NCI-H1048 (cell line): ENCODE results near the gene EML2.
"Not testable (repeated sequence)": the region's sequence is repeated elsewhere in the genome, so short reads cannot be mapped to it uniquely, and the experiment has no call there.

ENCODE experiments used
- DNase-seq: peaks from one replicate; lab custom pipeline; 2025; lab: John Stamatoyannopoulos, UW

EML2 gene

DNA sequence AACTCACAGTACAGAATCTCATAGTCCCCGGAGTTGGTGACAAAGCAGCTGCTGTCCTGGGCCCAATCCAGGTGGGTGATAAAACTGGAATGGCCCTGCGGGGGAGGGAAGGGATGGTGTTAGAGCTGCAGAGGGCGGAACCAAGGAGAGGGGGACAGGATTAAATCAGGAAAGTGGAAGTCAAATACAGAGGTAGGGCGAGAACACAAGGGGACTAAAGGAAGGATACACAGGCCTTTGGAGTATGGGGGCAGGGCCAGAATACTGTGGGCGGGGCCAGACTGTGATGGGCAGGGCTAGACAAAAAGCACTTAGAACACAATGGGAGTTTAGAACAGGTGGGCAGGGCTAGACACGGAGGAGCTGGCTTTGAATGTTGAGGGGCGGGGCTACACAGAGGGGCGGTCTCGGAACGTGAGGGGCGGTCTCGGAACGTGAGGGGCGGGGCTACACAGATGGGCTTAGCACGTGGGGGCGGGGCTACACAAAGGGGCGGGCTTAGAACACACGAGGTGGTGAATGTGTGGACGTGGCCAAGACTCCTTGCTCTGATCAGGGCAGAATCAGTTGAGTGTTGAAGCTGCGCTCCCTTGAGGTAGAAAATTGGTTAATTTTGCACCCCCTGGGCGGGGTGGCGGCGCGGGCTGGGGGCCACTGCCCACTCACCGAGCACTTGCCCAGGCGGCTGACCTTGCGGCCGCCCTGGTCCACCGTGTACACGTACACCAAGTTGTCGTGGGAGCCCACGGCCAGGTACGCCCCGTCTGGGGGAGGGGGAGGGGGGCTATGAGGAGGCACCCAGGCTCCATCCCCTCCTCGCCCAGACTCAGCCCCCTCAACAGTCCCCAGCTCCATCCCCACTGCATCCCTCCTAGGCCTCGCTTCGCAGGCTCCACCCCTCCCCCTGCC is 23.1 kb downstream of the EML2 start:
- peak; percentile 84 for DNase-seq

DNA sequence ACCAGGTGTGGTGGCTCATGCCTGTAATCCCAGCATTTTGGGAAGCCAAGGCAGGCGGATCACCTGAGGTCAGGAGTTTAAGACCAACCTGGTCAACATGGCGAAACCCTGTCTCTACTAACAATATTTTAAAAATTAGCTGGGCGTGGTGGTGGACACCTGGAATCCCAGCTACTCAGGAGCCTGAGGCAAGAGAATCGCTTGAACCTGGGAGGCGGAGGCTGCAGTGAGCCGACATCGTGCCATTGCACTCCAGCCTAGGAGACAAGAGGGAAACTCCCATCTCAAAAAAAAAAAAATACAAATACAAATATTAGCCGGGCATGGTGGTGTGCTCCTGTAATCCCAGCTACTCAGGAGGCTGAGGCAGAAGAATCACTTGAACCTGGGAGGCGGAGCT is 24.1 kb downstream of the EML2 start:
- DNase-seq: not testable (repeated sequence)

DNA sequence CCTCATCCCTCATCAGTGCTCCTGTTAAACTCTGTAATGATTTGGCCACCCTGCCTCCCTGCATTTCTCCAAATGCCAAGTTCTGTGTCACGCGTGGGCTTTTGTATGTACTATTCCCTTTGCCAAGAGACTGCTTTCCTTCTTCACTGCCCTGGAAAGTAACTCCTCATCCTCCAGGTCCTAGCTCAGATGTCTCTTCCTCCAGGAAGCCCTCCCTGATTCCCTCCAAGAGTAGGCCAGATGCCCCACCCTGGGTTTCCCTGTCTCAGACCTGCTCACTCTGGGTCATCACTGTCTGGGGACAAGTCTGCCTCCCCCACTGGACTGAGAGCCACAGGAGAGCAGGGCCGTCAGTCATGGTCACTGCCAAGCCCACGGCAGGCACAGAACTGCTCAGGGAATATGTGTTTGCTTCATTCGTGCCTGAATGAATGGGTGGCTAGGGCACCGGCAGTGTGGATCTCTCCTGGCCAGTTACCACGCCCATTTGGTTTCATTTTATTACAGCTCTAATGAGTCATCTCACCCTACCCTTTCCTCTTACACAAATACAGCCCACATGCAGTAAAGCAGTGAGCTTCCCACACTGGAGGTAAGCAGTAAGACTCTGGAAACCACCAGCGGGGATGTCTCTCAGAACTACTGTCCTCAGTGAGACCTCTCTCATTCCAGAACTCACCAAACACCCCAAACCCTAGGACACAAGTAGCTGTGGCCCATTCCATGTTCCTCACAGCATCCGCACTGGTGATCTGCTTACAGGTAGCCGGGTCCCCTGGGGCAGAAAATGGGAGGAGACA is 25.1 kb downstream of the EML2 start:
- no peak for DNase-seq

DNA sequence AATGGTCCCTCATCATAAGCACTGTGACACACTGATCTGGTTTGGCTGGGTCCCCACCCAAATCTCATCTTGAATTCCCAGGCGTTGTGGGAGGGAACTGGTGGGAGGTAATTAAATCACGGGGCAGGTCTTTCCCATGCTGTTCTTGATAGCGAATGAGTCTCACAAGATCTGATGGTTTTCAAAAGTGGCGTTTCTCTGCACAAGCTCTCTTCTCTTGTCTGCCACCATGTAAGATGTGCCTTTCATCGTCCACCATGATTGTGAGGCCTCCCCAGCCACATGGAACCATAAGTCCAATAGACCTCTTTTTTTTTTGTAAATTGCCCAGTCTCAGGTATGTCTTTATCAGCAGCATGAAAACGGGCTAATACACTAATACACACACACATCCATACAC is 30.2 kb downstream of the EML2 start:
- DNase-seq: no peak

DNA sequence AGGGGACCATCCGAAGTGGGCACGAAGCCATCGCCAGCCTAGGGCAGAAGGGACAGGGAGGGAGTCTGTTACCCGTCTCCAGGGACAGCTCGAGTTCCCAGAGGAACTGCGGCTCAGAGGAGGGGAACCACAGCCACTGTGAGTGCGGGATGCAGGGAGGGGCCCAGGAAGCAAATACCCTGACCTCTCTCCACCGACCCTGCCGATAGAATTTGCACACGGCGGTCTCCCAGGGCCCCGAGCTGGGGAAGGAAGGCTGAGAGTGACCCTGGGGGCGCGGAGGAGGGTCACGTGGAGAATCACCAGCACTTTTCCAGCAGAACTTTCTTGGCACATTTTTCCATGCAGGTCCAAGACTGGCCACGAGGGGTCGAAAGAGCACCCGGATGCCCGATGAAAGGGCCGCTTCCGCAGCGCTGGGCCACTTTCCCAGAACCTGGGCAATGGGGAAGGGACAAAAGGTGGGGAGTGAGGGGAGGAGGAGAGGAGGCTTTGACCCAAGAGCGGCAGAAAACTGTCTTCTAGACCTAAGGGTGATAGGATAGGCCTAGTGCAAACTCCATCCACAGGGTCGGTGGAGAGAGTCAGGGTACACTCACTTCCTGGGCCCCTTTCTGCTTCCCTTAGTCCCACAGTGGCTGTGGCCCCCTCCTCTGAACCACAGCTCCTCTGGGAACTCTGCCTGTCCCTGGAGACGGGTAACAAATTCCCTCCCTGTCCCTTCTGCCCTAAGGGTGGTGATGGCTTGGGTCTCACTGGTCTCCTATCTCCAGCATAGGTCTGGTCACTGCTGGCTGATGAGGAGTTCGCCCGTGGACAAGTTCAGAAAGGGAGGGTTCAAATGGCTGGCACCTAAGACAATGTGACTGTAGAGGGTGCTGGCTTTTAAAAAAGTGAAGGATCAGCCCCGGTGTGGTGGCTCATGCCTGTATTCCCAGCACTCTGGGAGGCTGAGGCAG is 31.8 kb downstream of the EML2 start:
- no peak for DNase-seq

DNA sequence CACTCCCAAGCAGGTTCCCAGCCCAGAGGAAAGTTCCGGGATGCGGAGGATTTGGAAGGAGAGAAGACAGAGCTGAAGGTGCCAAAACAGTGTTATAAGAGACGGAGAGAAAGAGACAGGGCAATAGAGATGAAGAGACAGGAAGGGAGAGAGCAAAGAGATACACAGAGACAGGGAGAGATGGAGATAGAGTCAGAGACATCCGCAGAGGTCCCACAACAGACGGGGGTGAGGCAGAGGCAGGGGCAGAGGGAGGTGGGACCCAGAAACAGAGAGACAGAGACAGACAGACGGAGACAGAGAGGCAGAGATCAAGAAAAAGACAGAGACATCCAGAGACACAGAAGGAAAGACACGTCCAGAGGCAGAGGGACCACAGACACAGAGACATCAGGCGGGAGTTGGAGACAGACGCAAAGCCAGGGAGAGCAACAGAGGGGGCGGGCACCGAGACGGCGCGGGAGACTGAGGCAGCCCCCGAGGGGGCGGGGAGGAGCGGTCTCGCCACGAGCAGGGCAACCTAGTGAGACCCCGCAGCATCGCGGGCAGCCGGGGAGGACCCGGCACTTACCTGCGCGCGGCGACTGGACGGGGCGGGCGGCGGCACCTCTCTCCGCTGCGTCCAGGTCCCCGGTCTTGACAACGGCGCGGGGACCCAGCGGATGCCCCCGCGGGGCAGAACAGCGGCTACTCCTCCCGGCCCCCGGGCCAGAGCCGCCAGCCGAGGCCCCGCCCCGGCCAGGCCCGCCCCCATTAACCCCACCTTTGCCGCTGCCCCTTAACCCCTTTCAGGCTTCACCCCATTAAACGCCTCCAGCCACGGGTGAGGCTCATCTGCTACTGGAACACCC is 37.4 kb downstream of the EML2 start, which contains the start of gene GPR4:
GPR4 (minus strand) TSS at position 689 of the 851 bp plus-strand sequence. CDS start 10,346 bp downstream, outside the sequence.
- no peak for DNase-seq

DNA sequence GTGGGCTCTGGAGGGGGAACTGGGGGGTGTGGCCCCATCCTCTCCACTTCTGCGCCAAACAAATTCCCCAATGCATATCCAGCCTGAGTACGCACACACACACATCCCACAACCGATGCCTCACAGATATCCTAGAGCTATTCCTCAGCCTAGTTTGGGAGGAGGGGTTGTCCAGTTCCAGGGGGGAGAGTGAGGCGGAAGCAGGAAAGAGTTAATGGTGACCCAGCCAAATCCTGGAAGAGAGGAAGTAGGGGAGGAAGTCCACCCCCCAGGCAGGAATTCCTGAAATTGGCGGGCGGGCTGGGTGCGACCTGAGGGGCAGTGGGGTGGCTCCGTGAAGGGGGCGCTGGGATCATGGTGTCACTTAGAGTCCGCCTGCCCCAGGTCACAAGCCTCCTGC is 38.1 kb downstream of the EML2 start:
- DNase-seq: no peak

DNA sequence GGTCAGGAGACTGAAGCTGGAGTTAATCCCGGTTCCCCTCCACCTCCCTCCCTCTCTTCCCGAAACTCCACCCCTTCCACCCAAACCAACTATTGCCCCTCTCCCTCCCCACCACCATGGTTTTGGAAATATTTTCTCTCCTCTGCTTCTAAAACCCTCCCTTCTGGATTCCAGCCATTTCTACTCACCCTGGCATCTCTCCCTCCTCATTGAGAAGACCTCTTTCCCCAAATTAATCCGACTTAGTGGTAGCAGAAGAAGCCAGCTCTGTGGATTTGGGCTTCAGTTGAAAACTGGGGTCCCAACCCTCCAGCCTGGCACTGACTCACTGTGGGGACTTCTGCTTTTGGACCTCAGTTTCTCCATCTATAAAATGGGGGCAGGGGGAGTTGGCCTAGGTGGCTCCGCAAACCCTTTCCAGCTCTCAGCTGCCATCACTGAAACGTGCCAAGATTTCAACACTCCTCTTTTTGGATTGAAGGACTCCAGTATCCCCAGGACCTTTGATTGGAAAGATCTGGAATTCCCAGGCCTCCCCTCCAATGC is 38.8 kb downstream of the EML2 start:
- DNase-seq: no peak

DNA sequence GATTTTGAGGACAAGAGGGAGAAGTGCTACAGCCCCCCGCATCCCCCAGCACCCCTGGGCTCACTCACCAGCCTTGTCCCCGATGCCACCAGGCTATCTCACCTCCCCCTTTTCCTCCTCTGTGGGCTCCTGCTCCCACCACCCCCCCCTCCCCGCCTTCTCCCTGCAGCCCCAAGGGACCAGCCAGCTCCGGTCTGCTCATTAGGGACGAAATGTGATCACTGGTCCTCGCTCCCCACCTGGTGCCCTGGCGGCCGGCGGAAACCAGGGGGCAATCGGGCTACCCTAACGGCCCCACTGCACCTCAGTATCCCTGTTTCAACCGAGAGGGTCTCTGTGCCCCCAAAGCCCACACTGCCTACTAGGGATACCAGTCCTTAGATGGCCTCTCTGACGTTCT is 39.9 kb downstream of the EML2 start:
- DNase-seq: no peak

DNA sequence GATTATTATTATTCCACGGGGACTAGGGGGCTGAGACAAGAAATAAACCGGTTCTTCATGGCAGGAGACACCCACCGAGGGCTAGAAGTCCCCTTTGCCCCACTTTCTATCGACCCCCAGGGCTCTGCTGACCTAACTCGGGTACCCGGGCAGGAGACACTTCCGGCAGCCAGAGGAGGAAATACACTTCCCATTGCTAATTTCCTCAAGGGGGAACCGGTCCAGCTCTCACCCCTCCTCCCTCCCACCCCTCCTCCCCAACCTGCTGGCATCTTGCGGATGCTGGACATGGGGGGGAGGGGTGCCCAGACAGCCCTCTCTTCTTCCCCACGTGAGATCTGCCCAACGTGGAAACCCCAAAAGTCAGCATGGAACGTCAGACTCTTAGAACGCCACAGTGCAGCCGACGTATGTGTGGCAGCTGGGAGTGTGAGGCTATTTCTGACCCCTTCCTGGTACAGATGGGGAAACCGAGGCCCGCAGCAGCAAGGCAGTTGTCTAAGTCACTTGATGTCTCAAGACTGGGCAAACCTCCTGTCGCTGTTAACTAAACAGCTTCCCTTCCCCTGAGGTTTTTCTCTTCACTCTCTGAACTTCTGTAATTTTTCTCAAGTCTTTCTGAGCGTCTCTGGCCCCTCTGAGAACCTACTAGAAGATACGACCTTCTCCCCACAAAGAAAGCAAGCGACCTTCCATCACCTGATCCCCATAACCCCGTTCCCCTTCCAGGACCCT is 40.8 kb downstream of the EML2 start:
- no peak for DNase-seq

DNA sequence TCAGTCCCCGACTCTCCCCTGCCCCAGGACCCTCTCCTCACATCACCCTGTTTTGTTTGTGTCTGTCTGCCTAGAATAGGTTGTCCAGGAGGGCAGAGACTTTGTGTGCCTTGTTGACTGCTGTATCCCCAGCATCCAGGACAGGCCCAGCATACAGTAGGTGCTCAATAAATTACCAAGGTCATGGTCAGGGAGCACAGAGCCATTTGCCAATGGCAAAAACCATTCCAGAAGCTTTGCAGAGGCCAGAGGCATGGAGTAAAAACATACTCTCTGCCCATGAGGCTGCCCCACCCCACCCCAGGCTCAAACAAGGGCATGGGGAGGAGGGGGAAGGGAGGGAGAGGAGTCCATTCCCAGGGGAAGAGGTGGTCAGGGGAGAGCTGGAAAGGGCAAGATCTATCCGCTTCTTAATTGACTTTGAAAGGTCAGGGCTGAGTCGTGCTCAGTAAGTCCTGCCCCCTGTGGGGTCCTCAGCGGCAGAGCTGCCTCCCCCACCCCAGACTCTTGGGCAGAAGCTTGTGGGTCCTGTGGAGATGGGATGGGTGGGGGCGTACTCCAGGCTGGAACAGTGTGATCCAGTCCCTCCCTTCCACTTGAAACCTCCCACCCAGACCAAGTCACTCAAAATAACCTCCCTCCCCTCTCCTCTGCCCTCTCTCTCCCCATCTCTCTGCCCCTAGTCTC is 41.6 kb downstream of the EML2 start:
- DNase-seq: no peak

DNA sequence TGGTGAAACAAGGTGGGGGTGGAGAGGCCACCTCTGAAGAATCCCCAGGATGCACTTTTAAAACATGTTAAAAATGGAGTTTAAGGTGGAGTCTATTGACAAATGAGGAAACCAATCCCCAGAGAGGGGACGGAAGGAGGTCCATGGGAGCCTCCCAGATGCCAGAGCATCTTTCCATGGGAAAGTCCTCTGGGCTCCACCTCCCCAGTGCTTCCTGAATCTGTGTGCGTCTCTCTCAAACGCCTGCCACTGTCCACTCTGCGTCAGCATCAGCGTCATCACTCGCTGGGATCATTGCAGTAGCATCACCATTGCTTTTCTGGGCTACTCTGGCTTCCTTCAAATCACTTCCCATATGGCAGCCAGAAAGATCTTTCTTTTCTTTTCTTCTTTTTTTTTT is 43.4 kb downstream of the EML2 start:
- DNase-seq: no peak

DNA sequence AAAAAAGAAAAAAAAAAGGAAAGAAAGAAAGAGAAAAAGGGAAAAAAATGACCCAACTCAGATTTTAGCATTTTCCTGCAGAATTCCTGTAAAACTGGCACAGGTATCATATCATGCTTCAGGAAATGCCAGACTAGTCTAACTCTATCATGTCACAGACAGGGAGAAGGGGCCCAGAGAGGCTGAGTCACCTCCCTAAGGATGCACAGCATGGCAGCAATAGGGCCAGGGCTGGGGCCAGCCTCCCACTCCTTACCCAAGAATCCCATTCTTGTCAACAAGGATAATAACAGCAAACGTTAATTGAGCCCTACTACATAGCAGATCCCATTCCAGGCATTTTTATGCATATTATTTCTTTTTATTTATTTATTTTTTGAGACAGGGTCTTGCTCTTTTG is 45.7 kb downstream of the EML2 start:
- DNase-seq: no peak

DNA sequence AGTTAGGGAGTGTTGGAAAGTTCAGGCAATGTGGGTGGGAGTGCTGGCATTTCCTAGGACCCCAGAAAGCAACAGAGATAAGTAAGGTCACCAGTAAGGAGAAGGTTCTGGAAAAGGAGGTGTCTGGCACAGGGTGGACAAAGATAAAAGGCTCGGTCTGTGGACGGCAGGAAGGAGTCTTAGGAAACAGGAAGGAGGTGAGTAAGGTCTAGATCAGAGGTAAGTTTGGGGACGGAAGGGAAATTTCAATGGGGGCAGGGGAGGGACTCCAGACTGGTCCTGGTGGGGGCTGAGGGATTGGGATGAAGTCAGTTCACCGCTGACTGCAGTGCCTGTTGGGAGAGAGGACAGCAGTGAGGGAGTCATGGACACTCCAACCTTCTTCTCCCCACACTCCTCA is 46.8 kb downstream of the EML2 start:
- no peak for DNase-seq

DNA sequence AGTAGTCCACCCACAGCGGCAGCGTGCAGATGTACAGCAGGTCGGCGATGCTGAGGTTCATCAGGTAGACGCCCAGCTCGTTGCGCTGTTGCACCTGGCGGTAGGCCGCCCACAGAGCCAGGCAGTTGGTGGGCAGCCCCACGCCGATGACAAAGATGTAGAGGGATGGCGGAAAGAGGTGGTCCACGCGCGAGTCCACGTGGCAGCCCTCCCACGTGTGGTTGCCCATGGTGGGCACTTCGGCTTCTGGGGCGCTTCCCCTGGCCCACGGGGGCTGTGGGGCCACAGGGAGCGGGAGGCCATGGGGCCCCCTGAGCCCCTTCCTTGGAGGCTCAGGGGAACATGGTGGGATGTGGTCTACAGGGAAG is 47.6 kb downstream of the EML2 start:
- DNase-seq: no peak

DNA sequence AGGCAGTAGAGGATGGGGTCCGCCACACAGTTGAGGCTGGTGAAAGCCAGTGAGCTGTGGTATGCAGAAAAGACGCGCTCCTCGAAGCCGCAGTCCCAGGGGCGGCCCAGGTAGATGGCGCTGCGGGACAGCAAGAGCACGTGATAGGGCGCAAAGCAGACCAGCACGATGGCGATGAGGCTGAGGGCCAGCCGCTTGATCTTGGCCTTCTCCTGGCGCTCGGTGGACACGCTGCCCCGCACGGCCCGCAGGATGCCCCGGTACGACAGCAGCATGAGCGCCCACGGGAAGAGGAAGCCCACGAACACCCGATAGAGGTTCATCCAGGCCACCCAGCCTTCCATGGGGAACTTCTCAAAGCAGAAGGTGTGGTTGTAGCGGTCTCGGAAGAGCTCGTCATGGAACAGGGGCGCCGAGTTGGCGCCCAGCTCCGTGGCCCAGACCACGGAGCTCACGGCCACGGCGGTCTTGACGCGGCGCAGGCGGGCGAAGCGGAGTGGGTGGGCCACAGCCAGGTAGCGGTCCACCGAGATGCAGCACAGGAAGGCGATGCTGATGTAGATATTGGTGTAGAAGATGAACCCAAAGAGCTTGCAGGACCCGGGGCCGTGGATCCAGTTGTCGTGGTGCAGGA is 48.1 kb downstream of the EML2 start:
- no peak for DNase-seq

DNA sequence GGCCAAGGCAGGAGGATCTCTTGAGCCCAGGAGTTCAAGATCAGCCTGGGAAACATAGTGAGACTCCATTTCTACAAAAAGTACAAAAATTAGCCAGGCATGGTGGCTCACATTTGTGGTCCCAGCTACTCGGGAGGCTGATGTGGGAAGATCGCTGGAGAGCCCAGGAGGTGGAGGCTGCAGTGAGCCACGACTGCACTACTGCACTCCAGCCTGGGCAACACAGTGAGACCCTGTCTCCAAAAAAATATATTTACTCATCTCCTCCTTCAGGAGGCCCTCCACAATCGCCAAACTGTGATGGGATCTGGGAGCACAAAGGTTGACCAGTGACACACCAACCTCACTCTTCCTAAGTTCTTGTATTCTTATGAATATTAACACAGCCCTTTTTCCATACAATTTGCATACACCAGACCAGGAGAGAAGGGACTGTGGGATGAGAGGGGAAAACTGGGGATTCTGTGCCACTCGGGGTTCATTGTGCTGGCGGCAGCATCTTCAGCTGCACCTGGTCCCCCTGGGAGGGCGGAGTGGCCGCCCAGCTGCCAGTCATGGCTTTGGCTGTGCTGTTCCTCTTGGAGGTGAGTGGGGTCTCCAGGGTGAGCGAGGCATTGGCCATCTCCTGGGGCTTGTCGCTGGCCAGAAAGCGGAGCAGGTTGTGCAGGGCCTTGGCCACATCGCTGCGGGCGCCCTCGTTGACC is 48.7 kb downstream of the EML2 start:
- DNase-seq: no peak

DNA sequence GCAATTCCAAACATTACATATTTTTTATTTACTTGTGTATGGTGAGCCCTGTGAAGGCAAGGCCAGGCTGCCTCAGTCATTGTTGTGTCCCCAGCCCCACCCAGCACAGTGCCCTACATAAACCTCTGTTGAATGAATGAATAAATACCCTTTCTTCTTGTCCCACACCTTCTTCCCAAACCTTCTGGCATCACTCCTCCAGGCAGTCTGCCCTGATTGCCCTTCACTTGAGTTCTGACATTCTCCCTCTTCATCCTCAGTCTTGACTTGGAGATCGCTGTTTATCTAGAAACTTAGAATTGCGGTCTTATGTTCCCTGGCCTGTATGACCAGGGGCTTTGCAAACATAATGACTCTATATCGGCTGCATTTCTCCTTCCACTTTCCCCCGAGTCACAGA is 49.4 kb downstream of the EML2 start:
- DNase-seq: no peak
